Measurements from ENCODE around the gene PMPCA. TPM values are rescaled to one million over a fixed set of nuclear protein-coding genes. Genes with fewer than 3 reads are reported as not detected.

PMPCA gene
- total and polyA plus RNA-seq, 2 of the 13 experiments (the other 11 are each of a cell fraction or from before 2014, with no cell fraction given) = 70.2 to 88.4 TPM

DNA sequence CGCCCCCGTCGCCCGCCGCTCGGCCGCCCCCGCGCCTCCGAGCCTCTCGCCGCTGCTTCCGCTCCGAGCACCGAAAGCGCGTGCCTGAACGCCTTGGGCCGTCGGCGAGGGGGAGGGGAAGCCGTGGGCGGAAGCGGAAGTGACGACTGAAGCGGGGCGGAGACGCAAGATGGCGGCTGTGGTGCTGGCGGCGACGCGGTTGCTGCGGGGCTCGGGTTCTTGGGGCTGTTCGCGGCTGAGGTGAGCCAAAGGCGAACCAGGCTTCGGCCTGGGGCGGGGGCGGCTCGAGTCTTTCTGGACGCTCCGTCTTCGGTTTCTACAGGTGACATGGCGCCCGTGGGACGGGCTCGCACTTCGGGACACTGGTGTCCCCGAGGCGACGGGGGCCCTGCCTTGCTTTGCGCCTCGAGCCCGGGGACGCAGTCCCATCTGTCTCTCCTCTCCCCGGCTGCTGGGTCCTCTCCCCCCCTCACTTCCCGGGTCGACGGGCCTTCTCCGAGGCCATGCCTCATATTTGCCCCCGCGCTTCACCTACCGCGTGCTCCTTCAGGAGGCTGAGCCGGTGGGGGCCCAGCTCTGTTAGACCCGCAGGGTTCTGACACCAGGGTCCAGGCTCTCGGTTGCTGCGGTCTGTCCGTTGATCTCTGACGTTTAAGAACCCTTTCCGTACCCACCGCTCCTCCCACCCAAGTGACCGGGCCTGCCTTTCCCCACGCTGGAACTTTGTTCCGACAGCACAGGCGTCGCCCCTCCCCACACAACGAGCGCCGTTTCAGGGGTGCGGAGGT is at the start of gene PMPCA, which contains the start of gene ENTR1 (continued):
- TF ChIP-seq, protein P1, sequence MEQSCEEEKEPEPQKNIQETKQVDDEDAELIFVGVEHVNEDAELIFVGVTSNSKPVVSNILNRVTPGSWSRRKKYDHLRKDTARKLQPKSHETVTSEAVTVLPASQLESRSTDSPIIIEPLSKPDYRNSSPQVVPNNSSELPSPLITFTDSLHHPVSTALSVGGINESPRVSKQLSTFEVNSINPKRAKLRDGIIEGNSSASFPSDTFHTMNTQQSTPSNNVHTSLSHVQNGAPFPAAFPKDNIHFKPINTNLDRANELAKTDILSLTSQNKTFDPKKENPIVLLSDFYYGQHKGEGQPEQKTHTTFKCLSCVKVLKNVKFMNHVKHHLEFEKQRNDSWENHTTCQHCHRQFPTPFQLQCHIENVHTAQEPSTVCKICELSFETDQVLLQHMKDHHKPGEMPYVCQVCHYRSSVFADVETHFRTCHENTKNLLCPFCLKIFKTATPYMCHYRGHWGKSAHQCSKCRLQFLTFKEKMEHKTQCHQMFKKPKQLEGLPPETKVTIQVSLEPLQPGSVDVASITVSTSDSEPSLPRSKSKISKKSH (CRISPR knock-in tag; IDR thresholded peaks at IDR 0.05; ENCODE audit: borderline replicate concordance) = no peak; the same call in 1 of the 2 replicates
- no peak for TF ChIP-seq ZBTB10 (CRISPR knock-in tag; IDR thresholded peaks at IDR 0.05; ENCODE audit: borderline replicate concordance)
- peak; percentile 68 for TF ChIP-seq SRSF1 (optimal IDR thresholded peaks at IDR 0.05; ENCODE audit: low read depth, low read length)
- no peak for TF ChIP-seq ELF4 (CRISPR knock-in tag; IDR thresholded peaks at IDR 0.05; ENCODE audit: borderline replicate concordance)
- TF ChIP-seq, protein P2, sequence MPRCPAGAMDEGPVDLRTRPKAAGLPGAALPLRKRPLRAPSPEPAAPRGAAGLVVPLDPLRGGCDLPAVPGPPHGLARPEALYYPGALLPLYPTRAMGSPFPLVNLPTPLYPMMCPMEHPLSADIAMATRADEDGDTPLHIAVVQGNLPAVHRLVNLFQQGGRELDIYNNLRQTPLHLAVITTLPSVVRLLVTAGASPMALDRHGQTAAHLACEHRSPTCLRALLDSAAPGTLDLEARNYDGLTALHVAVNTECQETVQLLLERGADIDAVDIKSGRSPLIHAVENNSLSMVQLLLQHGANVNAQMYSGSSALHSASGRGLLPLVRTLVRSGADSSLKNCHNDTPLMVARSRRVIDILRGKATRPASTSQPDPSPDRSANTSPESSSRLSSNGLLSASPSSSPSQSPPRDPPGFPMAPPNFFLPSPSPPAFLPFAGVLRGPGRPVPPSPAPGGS (CRISPR knock-in tag; IDR thresholded peaks at IDR 0.05) = no peak
- TF ChIP-seq ATM (IDR thresholded peaks at IDR 0.05; ENCODE audit: borderline replicate concordance) = no peak
- no peak for TF ChIP-seq ZNF530 (CRISPR knock-in tag; IDR thresholded peaks at IDR 0.05; ENCODE audit: low read depth)
- TF ChIP-seq ZSCAN5A (CRISPR knock-in tag; IDR thresholded peaks at IDR 0.05; ENCODE audit: borderline replicate concordance) = no peak
- TF ChIP-seq ZNF652 (CRISPR knock-in tag; IDR thresholded peaks at IDR 0.05; ENCODE audit: borderline replicate concordance, low read depth) = no peak
- TF ChIP-seq PAX8 (CRISPR knock-in tag; IDR thresholded peaks at IDR 0.05; ENCODE audit: borderline replicate concordance) = no peak
- no peak for TF ChIP-seq TEAD2 (CRISPR knock-in tag; IDR thresholded peaks at IDR 0.05)
- TF ChIP-seq ZNF747 (CRISPR knock-in tag; IDR thresholded peaks at IDR 0.05; ENCODE audit: borderline replicate concordance) = no peak
- TF ChIP-seq ZNF350 (CRISPR knock-in tag; IDR thresholded peaks at IDR 0.05; ENCODE audit: borderline replicate concordance, low read depth) = no peak
- TF ChIP-seq ZNF281 (CRISPR knock-in tag; IDR thresholded peaks at IDR 0.05; ENCODE audit: borderline replicate concordance) = peak; percentile 99
- TF ChIP-seq RARG (CRISPR knock-in tag; IDR thresholded peaks at IDR 0.05; ENCODE audit: low read depth) = no peak
- TF ChIP-seq RFXAP (CRISPR knock-in tag; IDR thresholded peaks at IDR 0.05; ENCODE audit: borderline replicate concordance) = peak; percentile 64; the same call in 1 of the 2 replicates
- no peak for TF ChIP-seq NPAS2 (CRISPR knock-in tag; IDR thresholded peaks at IDR 0.05; ENCODE audit: borderline replicate concordance)
- TF ChIP-seq ZNF614 (CRISPR knock-in tag; IDR thresholded peaks at IDR 0.05; ENCODE audit: borderline replicate concordance) = no peak; the same call in 1 of the 2 replicates

All from HepG2 (cell line).